Activated CD4-positive, CD25-positive, alpha-beta regulatory T cell (primary cell): ENCODE data around the gene PARD3.

Source experiments
- DNase-seq, 4 experiments: peaks; one replicate each; lab custom pipeline; 2025; lab: John Stamatoyannopoulos, UW

The PARD3 gene

DNA sequence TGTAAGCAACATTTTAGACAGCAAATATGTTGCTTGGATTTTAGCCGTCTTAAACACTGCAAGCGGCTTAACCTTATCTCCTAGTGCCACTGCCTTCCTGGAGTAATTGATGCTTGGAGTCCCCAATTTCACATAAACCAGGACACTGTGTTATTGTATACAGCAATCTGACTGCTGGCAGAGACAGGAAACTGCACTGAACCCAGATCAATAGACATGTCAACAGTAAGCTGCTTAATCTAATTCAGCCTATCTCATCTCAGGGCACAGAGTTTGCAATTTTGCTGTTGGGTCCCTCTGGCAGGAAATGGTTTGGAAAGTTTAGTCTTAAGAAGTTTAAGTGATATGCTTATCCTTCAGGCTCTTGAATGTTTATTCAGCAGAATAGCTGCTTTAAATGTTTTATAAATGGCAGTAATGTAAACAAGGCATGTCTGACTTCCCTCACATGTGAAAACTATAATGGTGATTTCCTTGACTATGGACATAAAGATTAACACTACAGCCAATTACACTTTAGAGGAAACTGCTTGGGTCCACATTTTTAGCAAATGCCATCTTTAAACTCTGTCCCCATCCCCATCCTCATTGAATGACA, 598.6 kb downstream of the PARD3 start:
- no peak for DNase-seq

DNA sequence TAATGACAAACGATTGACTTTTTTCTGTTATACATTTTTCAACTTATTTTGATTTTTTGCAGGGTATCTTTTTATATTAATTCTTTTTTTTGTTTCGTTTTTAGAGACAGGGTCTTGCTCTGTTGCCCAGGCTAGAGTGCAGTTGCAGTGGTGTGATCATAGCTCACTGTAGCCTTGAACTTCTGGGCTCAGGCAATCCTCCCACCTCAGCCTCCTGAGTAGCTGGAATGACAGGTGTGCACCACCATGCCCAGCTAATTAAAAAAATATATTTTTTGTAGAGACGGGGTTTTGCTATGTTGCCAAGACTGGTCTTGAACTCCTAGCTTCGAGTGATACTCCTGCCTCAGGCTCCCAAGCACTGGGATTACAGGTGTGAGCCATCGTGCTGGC, 601.3 kb downstream of the PARD3 start:
- no peak for DNase-seq

DNA sequence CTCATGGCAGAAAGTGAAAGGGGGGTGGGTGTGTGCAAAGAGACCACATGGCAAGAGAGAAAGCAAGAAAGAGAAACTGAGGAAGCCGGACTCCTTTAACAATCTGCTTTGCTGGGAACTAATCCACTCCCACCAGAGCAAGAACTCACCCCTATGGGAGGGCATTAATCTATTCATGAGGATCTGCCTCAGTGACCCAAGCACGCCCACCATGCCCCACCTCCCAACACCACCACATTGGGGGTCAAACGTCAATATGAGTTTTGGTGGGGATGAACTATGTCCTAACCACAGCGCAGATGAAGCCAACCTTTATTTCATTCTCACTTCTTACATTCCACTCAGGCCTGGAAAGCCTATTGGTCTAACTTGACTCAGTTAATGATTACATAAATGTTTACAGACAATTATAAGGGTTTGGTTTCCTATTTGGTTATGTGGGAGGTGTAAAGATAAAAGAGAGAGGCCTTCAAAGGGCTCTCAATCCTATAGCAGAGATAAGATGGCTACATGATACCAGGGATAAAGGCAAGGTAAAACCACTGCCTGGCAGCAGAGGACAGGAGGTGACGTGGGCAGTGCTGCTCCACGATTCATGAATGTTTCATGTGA, 601.8 kb downstream of the PARD3 start:
- no peak for DNase-seq

DNA sequence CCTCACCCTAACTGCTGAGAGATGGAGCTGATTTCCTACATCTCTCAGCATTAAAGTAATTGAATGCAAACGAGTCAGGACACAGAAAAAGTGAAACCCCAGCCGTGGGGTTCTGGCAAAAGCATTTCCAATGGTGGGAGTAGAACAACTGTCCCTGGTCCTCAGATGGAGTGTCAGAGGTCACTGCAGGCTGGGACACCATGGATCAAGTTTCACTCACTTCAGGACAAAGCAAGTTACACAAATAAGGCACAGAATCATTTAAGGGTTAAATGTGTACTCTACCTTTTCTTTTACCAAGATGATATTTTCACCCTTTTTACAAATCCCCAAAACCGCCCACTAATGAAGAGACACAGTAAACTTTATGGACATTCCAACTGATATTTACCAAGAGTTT, 607.8 kb downstream of the PARD3 start:
- DNase-seq: no peak

DNA sequence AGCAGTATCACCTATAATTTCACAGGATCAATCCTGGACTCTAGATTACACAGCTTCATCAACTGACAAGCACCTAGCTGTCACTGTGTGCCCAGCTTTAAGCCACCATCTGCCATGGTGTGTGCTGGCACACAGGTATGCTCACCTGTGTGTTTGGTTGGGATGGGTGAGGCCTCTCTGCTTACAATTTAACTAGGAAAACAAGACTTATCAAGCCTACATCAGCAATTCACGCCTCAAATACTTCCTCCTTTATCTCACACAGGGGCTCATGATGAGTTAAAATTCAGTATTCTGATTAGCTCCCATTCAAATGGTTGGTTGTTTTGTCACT, 608.2 kb downstream of the PARD3 start:
- DNase-seq: no peak

DNA sequence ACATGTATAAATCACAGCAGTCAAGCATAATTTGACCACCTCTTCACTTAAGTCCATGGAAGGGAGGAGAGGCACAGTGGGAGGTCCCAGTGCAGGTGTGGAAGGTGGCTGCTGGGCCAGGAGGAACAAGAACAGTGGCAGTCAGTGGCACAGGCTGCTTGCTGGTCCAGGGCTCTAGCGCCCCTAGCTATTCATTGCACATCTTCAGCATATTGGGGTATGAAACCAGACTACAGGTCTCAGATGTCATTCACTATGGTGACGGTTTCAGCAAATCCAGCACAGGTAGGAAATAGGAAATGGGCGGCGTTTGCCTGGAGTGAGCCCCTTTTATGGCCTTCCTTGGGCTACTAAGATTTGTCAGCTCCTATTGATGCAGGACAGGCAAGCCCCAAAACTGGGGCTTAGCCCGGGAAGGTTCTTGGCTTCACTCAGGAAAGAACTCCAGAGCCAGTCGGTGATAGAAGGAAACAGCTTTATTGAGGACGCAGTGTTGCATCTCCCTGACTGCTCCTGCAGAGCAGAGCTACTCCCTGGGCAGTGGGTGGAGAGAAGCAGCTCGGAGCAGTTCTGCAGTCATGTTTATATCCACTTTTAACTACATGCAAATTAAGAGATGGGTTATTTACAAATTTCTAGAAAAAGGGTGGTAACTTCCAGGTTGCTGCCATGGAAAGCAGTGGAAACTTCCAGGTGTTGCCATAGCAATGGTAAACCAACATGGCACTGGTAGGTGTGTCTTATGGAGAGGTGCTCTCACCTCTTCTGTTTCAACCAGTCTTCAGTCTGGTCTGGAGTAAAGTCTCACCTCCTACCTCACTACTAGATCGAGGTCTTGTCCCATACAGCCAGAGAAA, 608.8 kb downstream of the PARD3 start:
- DNase-seq: no peak

DNA sequence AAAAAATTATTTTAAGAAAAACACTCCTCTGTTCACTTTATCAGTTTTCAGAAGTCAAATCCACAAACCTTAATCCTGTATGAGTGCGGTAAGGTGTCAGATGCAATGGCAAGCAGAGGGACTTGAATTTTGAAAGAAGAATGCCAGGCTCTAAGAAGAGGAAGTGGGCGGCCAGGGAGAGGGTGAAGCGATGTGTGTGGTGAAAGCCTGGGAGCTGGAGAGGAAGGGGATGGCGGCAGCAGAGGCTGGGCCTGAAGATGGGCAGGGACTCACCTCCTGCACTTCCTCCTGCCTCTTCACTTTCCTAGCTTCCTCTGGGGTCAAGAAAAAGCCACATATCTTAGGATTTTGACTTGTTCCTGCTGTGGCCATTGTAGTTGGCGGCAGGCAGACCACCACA, 609.6 kb downstream of the PARD3 start:
- DNase-seq: no peak

DNA sequence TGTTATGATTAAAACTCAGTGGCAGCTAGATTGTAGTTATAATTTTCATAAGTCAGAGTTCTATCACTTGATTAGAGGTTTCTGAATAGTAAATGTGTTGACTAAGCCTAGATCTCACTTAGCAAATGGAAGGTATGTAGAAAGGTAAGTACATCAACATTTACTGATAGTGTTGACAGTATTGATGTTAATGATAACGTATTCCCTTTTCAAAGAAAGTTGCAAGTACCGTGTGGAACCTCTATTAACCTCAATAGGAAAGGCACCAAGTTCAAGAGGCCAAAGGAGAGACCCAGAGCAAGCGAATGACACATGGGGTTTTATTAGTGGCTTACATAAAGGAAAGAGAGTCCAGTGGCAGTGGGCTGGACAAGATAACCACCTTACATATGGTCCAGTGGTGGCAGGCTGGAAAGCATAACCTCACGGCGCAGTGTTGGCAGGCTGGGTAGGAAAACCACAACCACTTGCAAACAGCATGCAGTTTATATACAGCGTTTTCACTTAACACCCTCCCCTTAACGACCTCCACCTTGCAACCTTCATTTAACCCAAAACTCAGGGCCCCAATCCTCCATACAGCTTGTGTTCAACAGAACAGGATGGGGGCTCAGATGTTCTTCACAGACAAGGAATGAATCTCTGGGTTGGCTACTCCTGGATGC, 611.0 kb downstream of the PARD3 start:
- no peak for DNase-seq

DNA sequence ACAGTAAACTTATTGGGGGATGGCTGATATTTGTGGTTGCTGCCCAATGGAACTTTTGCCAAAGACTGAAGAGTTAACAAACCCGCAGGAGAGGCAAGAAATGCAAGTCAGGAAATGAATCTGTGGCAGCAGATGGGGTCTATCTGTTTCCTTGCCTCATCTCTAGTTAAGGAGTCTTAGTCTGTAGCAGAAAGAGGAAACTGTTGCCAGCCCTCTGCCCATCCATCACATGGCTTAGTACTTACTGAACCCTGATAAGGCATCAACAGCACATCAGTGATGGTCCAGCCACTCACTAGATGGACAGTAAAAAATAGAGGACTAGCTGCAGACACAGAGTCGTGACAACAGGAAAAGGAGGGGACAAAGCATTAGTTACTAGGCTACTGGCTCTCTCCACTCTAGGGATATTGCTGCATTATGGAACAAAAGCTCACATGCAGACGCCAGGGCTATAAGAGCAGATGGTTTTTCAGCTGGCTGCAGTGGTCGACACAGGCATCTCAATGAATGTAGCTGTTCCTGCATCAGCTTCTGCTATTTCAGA, 614.7 kb downstream of the PARD3 start:
- no peak for DNase-seq

DNA sequence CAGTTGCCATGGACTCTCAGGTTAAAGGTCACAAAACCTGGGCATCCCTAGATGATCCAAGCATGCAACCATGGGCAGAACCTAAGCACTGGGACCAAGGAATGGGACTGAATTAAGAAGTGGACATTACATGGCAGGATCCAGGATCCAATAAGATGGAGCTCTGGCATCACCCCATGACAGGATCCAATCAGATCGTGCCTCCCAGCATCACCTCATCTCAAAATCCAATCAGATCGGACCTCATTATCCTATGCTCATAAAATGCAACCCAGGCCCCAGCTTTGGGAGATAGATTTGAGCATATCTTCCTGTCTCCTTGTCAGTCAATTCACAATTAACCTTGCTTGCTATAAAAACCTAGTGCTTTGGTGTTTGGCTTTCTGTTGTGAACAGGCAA, 616.1 kb downstream of the PARD3 start:
- DNase-seq: no peak

DNA sequence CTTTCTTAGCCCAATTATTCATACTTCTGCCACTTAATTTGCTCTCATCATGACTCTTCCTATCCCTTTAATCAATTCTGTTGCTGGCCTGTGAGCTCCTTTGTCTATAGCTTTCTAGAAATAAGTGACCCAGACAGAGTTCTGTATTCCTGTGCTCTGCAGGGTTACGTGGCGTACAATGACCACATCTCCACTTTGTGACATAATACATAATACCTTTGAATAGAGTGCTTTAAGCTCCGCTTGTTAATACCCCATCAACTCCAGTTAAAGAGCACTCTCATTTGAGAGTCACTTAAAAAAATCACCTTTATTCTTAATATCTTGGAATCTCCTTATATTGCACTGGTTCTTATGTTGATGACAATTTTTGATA, 619.0 kb downstream of the PARD3 start:
- DNase-seq: no peak

DNA sequence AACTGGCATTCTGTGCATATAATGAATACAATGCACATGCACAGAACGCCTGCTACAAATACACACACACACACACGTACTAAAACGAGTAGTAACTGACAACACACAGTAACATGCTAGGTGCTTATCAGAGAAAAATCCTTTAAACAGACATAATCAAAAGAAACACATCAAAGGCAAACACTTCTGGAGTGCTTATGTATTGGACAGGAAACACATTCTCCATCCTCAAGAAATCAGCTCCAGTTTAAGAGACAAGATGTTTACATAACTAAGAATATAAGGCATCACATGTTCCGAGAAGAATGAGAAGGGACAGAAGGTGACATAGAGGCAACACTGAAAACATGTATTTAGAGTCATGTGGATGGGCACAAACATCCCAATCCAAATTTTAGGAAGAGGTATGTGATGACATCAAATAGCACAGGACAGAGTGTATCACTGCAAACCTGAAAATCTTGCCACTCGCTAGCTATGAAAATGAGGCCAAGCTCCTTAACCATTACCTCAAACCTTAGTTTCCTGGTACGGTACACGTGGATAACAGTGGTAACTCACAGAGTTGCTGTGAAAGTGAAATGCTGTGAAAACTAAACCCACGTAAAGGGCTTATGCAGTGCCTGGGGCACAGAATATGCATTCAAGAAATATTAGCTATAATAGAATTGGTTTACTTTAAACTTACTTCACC, 619.6 kb downstream of the PARD3 start:
- no peak for DNase-seq

DNA sequence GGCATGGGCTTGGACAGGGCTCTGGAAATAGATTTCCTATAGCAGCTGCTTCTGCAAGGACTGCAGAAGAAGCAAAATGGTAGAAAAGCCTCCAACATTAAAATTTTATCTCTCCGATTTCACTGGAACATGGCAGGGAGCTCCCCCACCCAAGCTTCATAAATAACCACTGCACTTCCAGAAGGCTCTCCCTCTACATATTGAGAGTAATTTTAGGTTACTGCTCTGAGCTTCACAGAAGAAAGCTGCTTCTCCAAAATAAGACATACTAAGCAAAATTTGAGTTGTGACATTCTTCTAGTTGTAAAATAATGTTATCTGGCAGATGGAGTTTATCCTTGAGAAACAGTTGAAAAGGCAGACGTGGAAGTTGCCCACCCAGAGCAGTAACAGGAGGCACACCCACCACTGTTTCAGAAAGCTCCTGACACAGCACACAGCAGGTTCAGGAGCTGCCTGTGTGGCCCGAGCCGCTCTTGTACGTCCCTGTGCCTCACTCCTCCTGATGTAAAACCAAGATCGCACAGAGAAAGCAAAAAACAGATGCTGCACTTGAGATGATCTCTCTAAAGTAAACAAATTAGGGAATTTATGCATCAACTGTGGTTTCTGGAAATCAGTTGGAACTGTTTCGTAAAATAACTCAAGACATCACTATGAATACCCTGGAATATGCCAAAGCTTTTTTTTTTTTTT, 621.0 kb downstream of the PARD3 start:
- no peak for DNase-seq

DNA sequence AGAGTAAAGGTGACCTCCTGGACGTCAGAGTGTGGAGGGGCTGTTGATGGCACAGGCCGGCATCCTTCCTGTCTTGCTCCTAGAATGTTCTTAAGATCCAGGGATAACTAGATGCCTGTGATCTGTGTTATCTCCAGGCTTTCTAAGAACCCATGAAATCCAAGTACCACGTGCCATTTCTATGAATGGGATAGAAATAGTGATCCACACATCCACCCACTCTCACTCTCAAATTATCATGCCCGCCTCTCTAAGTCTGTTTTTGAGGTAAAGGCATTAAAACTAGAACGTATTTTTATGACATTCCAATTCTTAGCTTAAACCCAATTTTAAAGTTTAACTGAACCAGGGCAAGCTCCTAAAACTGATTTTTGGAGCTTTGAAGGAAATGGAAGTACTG, 622.5 kb downstream of the PARD3 start:
- no peak for DNase-seq

DNA sequence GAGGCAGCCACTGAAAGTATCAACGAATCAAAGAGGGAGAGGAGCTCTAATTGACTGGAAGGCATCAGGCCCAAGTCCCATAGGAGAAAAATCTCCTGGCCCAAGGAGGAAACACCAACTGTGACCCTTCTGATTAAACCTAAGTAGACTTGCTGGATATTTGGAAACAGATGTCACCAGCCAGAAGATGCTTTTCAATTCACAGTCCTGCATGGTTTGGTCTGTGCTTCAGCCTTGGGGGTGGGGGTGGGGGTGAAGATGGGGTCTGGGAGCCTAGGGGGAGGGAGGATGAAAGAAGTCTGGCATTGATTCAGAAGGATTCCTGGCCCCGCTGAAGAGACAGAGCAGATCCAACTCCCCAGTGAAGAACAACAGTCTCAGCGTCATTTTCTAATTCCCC, 623.7 kb downstream of the PARD3 start:
- DNase-seq: no peak

DNA sequence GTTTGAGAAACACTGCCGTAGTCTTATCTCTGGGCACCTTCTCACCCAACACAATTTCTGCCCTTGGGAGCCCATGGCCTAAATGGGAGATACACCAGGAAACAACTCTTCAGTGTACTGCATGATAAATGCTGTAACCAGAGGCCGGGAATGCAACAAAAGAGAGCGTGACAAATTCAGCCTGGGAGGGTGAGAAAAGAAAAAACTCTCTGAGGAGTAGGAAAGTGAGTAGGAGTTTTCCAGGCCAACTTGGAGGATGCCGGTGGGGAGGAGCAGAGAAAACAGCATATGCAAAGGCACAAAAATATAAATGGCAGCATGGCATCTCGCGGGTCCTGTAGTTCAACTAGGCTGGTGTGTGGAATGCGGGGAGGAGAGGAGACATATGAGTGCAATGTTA, 624.5 kb downstream of the PARD3 start:
- DNase-seq: no peak

DNA sequence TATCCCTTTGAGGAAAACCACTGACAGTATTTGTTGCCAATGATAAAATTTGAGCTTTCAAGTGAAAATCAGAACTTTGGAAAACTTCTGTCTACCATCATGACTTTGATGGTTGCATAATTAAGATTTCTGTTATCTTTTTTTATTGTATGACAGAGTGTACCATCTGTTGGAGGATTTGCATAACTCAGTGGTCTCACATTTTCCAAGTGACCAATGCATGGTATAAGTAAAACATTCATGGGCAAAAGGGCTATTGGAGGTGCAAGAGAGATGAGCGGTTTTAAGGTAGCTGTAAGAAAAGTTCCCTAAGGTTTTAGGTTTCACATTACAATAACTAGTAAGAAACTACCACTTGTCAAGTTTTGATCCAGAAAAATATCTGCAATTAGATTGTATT, 625.3 kb downstream of the PARD3 start:
- DNase-seq: no peak

DNA sequence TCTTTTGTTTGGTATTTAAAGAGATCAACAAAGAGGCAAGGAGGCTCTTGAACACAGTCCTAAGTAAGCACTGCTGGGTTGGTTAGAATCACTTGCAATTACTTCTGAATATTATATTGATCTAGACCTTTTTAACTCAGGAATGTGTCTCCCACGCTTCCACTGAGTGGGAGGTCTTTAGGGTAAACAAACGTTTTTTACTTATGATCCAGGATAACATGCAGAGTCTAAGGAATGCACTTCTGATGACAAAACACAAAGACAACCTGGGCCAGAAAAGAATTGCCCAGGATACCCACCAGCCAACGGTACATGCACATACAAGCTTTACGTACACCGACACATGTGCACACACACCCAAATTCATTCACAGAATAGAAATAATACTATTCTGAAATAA, 626.9 kb downstream of the PARD3 start:
- no peak for DNase-seq

DNA sequence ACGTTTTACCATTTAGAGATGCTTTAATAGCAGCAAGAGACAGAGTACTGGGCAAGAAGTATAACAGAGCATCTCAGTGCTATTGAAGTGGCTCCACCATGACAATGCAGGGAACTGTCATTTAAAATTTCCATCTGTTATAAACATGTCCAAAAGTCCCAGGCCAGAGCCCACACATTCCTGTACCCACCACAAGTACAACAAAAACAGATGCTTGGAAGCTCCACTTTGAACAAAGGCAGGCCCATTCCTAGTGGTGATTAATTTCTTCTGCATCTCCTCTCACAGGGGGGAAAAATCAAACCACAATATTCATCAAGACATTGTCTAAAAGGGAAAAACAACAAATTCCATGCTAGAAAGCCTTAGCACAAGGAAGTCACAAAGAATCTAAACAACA, 627.9 kb downstream of the PARD3 start:
- DNase-seq: no peak

DNA sequence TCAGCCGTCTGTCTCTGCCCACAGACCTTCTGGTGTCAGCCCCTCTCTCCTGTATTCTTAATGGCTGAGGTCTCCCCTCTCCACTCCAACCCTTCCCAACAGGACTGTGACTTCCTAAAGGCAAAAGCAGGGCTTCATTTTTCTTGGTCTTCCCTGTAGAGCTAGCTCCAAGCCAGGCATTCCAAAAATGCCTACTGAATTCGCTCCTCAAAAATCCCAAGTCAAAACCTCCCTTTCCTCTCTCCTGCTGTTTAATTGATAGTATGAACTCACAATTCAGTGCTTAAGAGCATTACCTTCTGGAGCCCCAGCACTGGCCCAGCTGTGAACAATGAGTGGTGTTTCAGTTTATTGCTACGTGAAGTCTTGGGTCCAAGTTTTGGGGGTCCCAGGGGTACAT, 628.4 kb downstream of the PARD3 start:
- no peak for DNase-seq

DNA sequence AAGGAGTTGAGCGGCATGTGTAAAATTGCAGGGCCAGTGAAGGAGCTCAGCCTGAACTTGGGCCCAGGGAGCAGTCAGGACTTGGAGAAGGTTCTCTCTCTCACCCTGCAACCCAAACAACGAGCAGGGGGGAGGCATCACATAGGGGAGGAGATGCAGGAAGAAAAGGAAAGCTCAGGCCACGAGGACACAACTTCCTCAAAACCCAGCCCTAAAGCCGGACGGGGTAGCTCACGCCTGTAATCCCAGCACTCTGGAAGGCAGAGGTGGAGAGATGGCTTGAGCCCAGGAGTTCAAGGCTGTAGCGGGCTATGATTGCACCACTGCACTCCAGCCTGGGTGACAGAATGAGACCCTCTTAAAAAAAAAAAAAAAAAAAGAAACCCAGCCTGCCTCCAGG, 629.1 kb downstream of the PARD3 start:
- DNase-seq: no peak

DNA sequence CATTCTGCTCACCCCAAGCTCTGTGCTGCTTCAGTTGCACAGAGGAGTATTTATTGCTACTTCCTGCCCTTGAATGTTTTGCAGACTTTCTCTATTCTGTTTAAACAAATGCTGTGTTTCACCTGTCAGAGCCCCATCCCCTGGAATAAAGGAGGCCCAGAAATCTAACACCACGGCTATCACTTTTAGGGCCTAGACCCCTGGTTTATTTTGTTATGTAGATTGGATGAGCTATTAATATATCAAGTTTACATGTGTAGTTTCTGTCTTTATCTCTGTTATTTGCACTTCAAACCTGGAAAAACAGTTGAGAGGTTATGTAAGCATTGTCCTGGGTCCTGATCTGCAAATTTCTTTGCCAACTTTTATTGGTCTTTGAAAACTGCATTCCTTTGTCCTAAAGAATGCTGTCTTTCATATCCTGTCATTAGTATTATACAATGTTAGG, 630.1 kb downstream of the PARD3 start:
- no peak for DNase-seq
